PC-3 (cell line): ENCODE measurements around the gene PQBP1.

Source experiments
- EZH2 ChIP-seq: fragments of 300-600 bp; sonication (generic); IDR thresholded peaks from one replicate; pipeline ENCODE4 v1.6.1; 2017; ENCODE audit warnings: antibody characterized with exemption, mild to moderate bottlenecking, low read length; ENCODE audit not compliant: unreplicated experiment
- TF ChIP-seq, protein P1 (sequence below): fragments of 300-600 bp; sonication (generic); conservative IDR thresholded peaks from 2 replicates; pipeline ENCODE4 v1.5.1; 2017; ENCODE audit warnings: antibody characterized with exemption, low read depth, mild to moderate bottlenecking, low read length

DNA sequence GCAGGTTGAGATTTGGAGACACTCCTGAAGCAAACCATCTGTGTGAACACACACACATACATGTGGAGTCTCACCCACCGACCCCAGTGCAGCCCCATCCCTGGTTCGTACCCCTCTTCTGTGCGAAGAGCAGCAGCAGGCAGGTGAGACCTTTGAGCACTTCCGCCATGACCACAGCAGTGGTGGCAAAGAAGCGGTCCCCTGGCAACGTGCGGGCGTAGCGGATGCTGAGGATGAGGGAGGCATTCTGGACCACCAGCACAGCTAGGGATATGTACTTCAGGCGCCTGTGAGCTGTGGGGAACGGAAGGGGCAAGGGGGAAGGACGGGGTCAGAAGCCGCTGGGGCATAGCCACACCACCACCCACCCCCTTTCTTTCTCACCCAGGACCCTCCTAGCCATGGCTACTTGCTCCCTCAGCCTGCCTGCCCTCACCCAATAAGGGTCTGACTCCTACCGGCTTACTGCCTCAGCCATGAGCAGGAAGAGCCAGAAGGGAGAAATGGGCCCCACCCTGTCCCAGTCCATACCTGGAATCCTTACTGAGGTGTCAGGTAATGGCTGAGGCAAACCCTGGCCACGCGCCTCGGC is 12.1 kb downstream of the PQBP1 start:
- TF ChIP-seq, protein P1, sequence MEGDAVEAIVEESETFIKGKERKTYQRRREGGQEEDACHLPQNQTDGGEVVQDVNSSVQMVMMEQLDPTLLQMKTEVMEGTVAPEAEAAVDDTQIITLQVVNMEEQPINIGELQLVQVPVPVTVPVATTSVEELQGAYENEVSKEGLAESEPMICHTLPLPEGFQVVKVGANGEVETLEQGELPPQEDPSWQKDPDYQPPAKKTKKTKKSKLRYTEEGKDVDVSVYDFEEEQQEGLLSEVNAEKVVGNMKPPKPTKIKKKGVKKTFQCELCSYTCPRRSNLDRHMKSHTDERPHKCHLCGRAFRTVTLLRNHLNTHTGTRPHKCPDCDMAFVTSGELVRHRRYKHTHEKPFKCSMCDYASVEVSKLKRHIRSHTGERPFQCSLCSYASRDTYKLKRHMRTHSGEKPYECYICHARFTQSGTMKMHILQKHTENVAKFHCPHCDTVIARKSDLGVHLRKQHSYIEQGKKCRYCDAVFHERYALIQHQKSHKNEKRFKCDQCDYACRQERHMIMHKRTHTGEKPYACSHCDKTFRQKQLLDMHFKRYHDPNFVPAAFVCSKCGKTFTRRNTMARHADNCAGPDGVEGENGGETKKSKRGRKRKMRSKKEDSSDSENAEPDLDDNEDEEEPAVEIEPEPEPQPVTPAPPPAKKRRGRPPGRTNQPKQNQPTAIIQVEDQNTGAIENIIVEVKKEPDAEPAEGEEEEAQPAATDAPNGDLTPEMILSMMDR: no peak
- no peak for TF ChIP-seq EZH2
